ENCODE measurements around the gene NFATC1.
A peak's percentile ranks its signal among the peaks of the same experiment; 100 is the strongest.

The NFATC1 gene

DNA sequence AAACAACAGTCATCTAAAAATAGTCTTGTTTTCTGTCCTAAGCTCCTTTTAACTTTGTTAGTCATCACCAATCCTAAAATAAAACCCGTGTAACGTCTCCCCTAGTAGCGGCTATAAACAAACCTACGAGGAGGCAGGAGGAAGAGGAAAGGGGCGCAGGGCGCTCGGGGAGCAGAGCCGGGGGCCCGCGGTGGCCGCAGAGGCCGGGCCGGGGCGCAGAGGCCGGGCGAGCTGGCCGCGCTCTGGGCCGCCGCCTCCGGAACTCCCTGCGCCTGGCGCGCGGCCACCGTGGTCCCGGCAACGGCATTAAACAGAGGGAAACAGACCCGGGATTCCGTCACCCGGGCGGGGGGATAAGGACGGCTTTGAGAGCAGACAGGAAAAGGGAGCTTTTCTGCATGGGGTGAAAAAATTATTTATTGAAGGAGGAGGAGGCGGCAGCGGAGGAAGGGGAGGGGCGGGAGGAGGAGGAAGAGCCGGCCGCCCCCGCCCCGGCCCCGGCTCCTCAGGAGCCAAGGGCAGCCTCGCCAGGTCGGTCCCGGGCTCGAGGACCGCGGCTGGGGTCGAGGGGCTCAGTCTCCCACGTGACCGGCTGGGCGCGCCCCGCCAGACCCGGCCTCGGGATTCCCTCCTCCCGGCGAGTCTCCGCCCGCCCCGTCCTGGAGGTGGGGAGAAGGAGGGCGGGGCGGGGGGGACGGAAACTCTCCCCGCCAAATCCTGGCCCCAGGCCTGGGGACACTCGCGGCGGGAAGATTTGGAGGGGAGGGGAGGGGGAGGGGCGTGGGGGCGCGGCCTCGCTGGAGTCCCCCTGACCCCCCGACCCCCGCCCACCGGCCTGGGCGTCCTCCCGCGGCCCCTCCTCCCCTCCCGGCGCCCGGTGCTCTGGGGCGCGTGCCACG, 1.8 kb upstream of the NFATC1 start:
- peak; percentile 57 for ATAC-seq

DNA sequence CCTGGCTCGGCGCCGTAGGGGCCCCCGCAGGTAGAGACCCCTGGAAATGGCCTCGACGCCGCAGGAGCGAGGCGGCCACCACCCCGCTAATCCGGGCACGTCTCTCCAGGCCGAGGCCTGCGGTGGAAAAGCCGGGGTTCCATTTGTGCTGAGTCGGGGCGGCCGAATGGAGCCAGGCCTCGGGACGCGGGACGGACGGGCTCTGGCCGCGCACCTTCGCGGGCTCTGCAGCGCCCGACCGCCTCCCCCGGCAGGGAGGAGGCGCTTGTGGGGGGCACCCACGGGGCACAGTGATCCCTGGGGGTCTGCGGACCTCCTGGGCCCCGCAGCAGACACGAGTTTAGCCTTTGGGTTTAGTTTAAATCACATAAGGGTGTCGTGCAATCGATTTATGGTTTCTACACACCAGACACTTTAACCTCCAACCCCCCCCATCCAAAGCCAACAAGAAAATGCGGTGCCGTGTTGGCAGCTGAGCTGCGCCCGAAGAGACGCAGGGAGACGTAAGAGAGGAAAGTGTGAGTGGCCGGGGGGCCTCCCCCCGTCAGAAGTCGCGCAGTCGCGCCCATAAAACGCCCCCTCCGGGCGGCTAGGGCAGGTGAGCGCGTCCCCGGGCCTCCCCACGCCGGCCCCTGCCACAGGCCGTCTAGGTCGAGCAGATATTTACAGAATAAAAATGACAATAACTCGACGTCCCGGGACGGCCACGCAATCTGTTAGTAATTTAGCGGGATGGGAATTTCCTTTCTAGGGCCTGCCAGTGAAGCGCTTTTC, 1.0 kb upstream of the NFATC1 start:
- no peak for ATAC-seq
- no peak for TF ChIP-seq ARNTL (CRISPR knock-in tag; IDR thresholded peaks at IDR 0.05; ENCODE audit: borderline replicate concordance, low read depth)
- TF ChIP-seq, protein P1, sequence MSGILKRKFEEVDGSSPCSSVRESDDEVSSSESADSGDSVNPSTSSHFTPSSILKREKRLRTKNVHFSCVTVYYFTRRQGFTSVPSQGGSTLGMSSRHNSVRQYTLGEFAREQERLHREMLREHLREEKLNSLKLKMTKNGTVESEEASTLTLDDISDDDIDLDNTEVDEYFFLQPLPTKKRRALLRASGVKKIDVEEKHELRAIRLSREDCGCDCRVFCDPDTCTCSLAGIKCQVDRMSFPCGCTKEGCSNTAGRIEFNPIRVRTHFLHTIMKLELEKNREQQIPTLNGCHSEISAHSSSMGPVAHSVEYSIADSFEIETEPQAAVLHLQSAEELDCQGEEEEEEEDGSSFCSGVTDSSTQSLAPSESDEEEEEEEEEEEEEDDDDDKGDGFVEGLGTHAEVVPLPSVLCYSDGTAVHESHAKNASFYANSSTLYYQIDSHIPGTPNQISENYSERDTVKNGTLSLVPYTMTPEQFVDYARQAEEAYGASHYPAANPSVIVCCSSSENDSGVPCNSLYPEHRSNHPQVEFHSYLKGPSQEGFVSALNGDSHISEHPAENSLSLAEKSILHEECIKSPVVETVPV (CRISPR knock-in tag; IDR thresholded peaks at IDR 0.05): no peak
- no peak for TF ChIP-seq ZNF8 (CRISPR knock-in tag; IDR thresholded peaks at IDR 0.05)
- TF ChIP-seq TOX (CRISPR knock-in tag; IDR thresholded peaks at IDR 0.05; ENCODE audit: borderline replicate concordance): no peak
- TF ChIP-seq ZFP3 (CRISPR knock-in tag; IDR thresholded peaks at IDR 0.05): no peak
- no peak for TF ChIP-seq ZNF565 (CRISPR knock-in tag; conservative IDR thresholded peaks at IDR 0.05; ENCODE audit: low read depth)
- no peak for TF ChIP-seq BACH2 (CRISPR knock-in tag; IDR thresholded peaks at IDR 0.05; ENCODE audit: borderline replicate concordance)
- no peak for TF ChIP-seq RARB (CRISPR knock-in tag; IDR thresholded peaks at IDR 0.05)
- TF ChIP-seq PPARA (CRISPR knock-in tag; IDR thresholded peaks at IDR 0.05; ENCODE audit: borderline replicate concordance): no peak
- no peak for TF ChIP-seq TCF4 (CRISPR knock-in tag; IDR thresholded peaks at IDR 0.05; ENCODE audit: borderline replicate concordance)
- TF ChIP-seq, protein P2, sequence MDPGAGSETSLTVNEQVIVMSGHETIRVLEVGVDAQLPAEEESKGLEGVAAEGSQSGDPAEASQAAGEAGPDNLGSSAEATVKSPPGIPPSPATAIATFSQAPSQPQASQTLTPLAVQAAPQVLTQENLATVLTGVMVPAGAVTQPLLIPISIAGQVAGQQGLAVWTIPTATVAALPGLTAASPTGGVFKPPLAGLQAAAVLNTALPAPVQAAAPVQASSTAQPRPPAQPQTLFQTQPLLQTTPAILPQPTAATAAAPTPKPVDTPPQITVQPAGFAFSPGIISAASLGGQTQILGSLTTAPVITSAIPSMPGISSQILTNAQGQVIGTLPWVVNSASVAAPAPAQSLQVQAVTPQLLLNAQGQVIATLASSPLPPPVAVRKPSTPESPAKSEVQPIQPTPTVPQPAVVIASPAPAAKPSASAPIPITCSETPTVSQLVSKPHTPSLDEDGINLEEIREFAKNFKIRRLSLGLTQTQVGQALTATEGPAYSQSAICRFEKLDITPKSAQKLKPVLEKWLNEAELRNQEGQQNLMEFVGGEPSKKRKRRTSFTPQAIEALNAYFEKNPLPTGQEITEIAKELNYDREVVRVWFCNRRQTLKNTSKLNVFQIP (CRISPR knock-in tag; IDR thresholded peaks at IDR 0.05; ENCODE audit: borderline replicate concordance, low read depth): no peak
- no peak for TF ChIP-seq GLIS3 (CRISPR knock-in tag; IDR thresholded peaks at IDR 0.05)

More for the DNA sequence above, 1.8 kb upstream of the NFATC1 start:
- TF ChIP-seq GLIS3 (CRISPR knock-in tag; IDR thresholded peaks at IDR 0.05): no peak
- TF ChIP-seq ARNTL (CRISPR knock-in tag; IDR thresholded peaks at IDR 0.05; ENCODE audit: borderline replicate concordance, low read depth): no peak
- TF ChIP-seq, protein P2 (CRISPR knock-in tag; IDR thresholded peaks at IDR 0.05; ENCODE audit: borderline replicate concordance, low read depth): no peak
- TF ChIP-seq, protein P3, sequence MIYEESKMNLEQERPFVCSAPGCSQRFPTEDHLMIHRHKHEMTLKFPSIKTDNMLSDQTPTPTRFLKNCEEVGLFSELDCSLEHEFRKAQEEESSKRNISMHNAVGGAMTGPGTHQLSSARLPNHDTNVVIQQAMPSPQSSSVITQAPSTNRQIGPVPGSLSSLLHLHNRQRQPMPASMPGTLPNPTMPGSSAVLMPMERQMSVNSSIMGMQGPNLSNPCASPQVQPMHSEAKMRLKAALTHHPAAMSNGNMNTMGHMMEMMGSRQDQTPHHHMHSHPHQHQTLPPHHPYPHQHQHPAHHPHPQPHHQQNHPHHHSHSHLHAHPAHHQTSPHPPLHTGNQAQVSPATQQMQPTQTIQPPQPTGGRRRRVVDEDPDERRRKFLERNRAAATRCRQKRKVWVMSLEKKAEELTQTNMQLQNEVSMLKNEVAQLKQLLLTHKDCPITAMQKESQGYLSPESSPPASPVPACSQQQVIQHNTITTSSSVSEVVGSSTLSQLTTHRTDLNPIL (CRISPR knock-in tag; IDR thresholded peaks at IDR 0.05; ENCODE audit: low read depth): no peak
- TF ChIP-seq, protein P4, sequence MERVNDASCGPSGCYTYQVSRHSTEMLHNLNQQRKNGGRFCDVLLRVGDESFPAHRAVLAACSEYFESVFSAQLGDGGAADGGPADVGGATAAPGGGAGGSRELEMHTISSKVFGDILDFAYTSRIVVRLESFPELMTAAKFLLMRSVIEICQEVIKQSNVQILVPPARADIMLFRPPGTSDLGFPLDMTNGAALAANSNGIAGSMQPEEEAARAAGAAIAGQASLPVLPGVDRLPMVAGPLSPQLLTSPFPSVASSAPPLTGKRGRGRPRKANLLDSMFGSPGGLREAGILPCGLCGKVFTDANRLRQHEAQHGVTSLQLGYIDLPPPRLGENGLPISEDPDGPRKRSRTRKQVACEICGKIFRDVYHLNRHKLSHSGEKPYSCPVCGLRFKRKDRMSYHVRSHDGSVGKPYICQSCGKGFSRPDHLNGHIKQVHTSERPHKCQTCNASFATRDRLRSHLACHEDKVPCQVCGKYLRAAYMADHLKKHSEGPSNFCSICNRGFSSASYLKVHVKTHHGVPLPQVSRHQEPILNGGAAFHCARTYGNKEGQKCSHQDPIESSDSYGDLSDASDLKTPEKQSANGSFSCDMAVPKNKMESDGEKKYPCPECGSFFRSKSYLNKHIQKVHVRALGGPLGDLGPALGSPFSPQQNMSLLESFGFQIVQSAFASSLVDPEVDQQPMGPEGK (CRISPR knock-in tag; IDR thresholded peaks at IDR 0.05; ENCODE audit: borderline replicate concordance): no peak

DNA sequence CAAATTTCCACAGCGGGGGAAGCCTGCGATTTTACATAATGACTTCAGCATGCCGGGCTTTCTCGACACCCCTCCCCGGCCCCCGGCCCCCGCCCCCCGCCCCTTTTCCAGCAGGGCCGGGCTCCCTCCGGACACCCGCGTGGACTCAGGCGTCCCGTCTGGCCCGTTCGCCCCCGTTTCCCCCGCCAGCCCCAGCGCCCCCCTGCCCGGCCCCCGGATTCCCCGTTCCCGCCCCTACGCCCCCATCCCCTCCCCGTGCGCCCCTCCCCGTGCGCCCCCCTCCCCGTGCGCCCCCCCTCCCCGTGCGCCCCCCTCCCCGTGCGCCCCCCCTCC, 456 bp upstream of the NFATC1 start:
- no peak for ATAC-seq
- TF ChIP-seq BACH2 (CRISPR knock-in tag; IDR thresholded peaks at IDR 0.05; ENCODE audit: borderline replicate concordance): no peak
- TF ChIP-seq ZC3H10 (CRISPR knock-in tag; IDR thresholded peaks at IDR 0.05): no peak
- TF ChIP-seq ZNF8 (CRISPR knock-in tag; IDR thresholded peaks at IDR 0.05): no peak
- TF ChIP-seq CSDC2 (CRISPR knock-in tag; IDR thresholded peaks at IDR 0.05): no peak
- no peak for TF ChIP-seq ZNF70 (CRISPR knock-in tag; IDR thresholded peaks at IDR 0.05)
- TF ChIP-seq, protein P4 (CRISPR knock-in tag; IDR thresholded peaks at IDR 0.05; ENCODE audit: borderline replicate concordance): no peak
- no peak for TF ChIP-seq ISL1 (CRISPR knock-in tag; IDR thresholded peaks at IDR 0.05)
- TF ChIP-seq TCF4 (CRISPR knock-in tag; IDR thresholded peaks at IDR 0.05; ENCODE audit: borderline replicate concordance): no peak
- TF ChIP-seq, protein P3 (CRISPR knock-in tag; IDR thresholded peaks at IDR 0.05; ENCODE audit: low read depth): no peak
- TF ChIP-seq ZFP3 (CRISPR knock-in tag; IDR thresholded peaks at IDR 0.05): no peak
- no peak for TF ChIP-seq PPARA (CRISPR knock-in tag; IDR thresholded peaks at IDR 0.05; ENCODE audit: borderline replicate concordance)
- no peak for TF ChIP-seq OSR1 (CRISPR knock-in tag; IDR thresholded peaks at IDR 0.05)
- no peak for TF ChIP-seq GLIS3 (CRISPR knock-in tag; IDR thresholded peaks at IDR 0.05)
- TF ChIP-seq SNAI2 (CRISPR knock-in tag; IDR thresholded peaks at IDR 0.05): no peak
- no peak for TF ChIP-seq ZNF565 (CRISPR knock-in tag; conservative IDR thresholded peaks at IDR 0.05; ENCODE audit: low read depth)
- TF ChIP-seq TOX (CRISPR knock-in tag; IDR thresholded peaks at IDR 0.05; ENCODE audit: borderline replicate concordance): no peak
- no peak for TF ChIP-seq RARB (CRISPR knock-in tag; IDR thresholded peaks at IDR 0.05)
- TF ChIP-seq ESRRG (CRISPR knock-in tag; IDR thresholded peaks at IDR 0.05): no peak
- no peak for TF ChIP-seq ZFP30 (CRISPR knock-in tag; IDR thresholded peaks at IDR 0.05)
- no peak for TF ChIP-seq ARNTL (CRISPR knock-in tag; IDR thresholded peaks at IDR 0.05; ENCODE audit: borderline replicate concordance, low read depth)
